Lower lobe of right lung (tissue), 2 donors: ENCODE measurements around the gene ARMH4. TPM values are rescaled to one million over a fixed set of nuclear protein-coding genes. Genes with fewer than 3 reads are reported as not detected.
A peak's percentile ranks its signal among the peaks of the same experiment; 100 is the strongest.

ENCODE experiments used
- ATAC-seq, 2 donors: fragments of 200-7000 bp; cut with Tn5 transposase; one replicate each; pipeline ENCODE4 v1.9.1; 2020 to 2022; ENCODE audit warnings: mild to moderate bottlenecking in 2 of 2, moderate library complexity in 2 of 2
- DNase-seq: peaks from one replicate; pipeline ENCODE4 v3.0.0-alpha.2; 2020
- H3K27ac ChIP-seq: fragments of 200-600 bp; one replicate; pipeline ENCODE4 v1.8.0; 2022
- H3K27me3 ChIP-seq: fragments of 200-600 bp; one replicate; pipeline ENCODE4 v1.8.0; 2022; ENCODE audit warnings: low read depth
- H3K36me3 ChIP-seq: fragments of 200-600 bp; one replicate; pipeline ENCODE4 v1.8.0; 2022; ENCODE audit warnings: mild to moderate bottlenecking
- H3K4me1 ChIP-seq: fragments of 200-600 bp; one replicate; pipeline ENCODE4 v1.8.0; 2022
- H3K4me3 ChIP-seq: fragments of 200-600 bp; one replicate; pipeline ENCODE4 v1.8.0; 2022; ENCODE audit warnings: mild to moderate bottlenecking
- H3K9me3 ChIP-seq: fragments of 200-600 bp; one replicate; pipeline ENCODE4 v1.8.0; 2022
- CTCF ChIP-seq: fragments of 200-600 bp; IDR thresholded peaks from one replicate; pipeline ENCODE4 v1.8.0; 2022; ENCODE audit warnings: antibody characterized with exemption, mild to moderate bottlenecking
- intact Hi-C: fragments of 100-400 bp; cut with DNase I; formaldehyde crosslinking; loops from one replicate; pipeline ENCODE4 v1.11.0; 2022
- total RNA-seq: library from RNA; stranded (reverse); fragmentation: NEBNext Ultra II Directional; extraction: Animal tissue kit (Norgen Biotek cat#: 25700); gene quantifications from one replicate; pipeline ENCODE4 v1.2.1, GENCODE V29; 2021
- donor health status: DM: no; HTN: yes; CAD: no; lungs with severe emphysema.

ARMH4 gene
- total RNA-seq, 1 donor from 2014 or later = 2.1 TPM

GRCh38 chr14:58160561-58160960 is 8.5 kb upstream of the ARMH4 start:
- no peak for ATAC-seq
- H3K4me3 ChIP-seq = no peak overlapping the region
- no peaks in the 10 kb centered on the region for H3K9me3 ChIP-seq
- intact Hi-C loops = no loop called here
- H3K4me1 ChIP-seq = no peaks in the 10 kb centered on the region
- no peak overlapping the region for H3K27ac ChIP-seq
- H3K36me3 ChIP-seq = no peaks in the 10 kb centered on the region
- no peak for DNase-seq
- H3K27me3 ChIP-seq = peaks cover 2% of the 10 kb centered on the region
- TF ChIP-seq CTCF = no peak

GRCh38 chr14:58151133-58152013 is 640 bp downstream of the ARMH4 start:
- Histone ChIP-seq H3K9me3 (no peaks in the 10 kb centered on the region), H3K36me3 (no peaks in the 10 kb centered on the region), H3K4me1 (peaks cover 7% of the 10 kb centered on the region), H3K4me3 (peak overlapping the region; percentile 84), H3K27ac (peak overlapping the region; percentile 64), H3K27me3 (peaks cover 20% of the 10 kb centered on the region)
- ATAC-seq (peak; percentile 76 to 79), DNase-seq (no peak)
- no peak for TF ChIP-seq CTCF
- intact Hi-C loops = no loop called here

DNA sequence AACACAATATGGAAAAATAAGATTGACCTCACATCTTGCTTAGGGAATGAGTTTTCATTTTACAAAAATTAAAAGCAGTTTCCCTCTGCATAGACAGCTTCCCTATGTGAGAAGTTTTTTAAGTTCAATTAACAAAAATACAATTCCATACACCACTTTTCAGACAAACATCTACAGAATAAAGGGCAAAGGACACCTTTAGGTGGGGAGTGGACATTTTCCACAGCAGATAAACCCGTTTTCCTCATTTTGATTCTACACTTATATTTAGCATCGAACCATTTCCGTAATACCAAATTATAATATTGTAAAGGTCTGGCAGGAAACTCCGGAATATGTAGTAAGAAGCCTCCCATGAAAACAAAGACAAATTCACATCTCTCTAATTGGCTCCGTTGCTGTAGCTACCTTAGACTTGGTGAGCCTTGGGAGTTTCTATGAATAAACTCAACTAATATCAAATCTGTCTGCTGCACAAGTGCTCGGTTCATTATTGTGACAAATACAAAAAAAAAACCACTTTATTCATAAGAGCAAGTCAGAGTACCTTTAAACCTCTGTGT is 1.7 kb downstream of the ARMH4 start:
- no peak overlapping the region for H3K4me3 ChIP-seq
- no peak for TF ChIP-seq CTCF
- intact Hi-C loops = no loop called here
- H3K4me1 ChIP-seq = peaks cover 7% of the 10 kb centered on the region
- ATAC-seq = no peak
- no peaks in the 10 kb centered on the region for H3K36me3 ChIP-seq
- H3K9me3 ChIP-seq = no peaks in the 10 kb centered on the region
- H3K27ac ChIP-seq = no peak overlapping the region
- no peak for DNase-seq
- peaks cover 20% of the 10 kb centered on the region for H3K27me3 ChIP-seq

DNA sequence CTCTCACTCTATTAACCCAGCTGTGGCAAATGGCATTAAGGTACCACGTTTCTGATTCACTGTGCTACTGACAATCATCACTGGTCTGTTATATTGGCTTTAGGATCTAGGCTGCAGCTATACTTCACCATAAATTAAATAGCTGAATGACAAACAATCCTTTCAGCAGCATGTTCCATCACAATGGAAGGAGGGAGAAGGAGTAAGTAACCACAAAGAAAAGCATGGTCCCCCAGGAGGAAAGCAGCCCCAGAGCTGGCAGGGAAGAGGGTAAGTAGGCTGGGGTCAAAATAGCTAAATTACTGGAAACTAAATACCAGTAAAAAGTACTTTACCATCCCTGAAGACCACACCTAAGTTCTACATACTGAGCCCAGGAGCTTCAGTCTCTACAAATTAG is 2.8 kb downstream of the ARMH4 start:
- Histone ChIP-seq H3K36me3 (no peaks in the 10 kb centered on the region), H3K27me3 (peaks cover 20% of the 10 kb centered on the region), H3K4me3 (no peak overlapping the region), H3K9me3 (no peaks in the 10 kb centered on the region), H3K4me1 (peaks cover 7% of the 10 kb centered on the region), H3K27ac (no peak overlapping the region)
- ATAC-seq (no peak), DNase-seq (no peak)
- intact Hi-C loops = no loop called here
- TF ChIP-seq CTCF = no peak

DNA sequence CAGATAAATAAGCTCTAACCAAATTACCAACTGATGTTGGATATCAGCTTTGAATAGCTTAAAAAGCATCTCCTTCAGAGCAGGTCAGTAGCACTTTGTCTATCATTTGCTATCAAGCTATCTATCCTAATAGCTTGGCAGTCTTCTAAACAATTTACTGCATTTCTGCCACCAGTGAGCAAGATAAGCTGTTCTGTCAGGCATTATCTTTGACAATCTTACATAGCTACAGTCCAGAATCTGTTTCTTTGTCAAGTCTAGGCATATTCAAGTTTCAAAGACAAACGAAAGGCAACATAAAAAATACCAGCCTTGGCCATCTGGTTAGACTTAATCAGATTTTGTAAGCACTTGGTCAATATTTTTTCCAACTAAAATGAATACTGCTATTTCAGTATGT is 5.6 kb downstream of the ARMH4 start:
- intact Hi-C loops = no loop called here
- H3K36me3 ChIP-seq = no peaks in the 10 kb centered on the region
- H3K4me3 ChIP-seq = no peak overlapping the region
- no peak overlapping the region for H3K27ac ChIP-seq
- ATAC-seq (no peak), DNase-seq (no peak)
- no peaks in the 10 kb centered on the region for H3K9me3 ChIP-seq
- H3K27me3 ChIP-seq = peaks cover 4% of the 10 kb centered on the region
- no peak for TF ChIP-seq CTCF
- H3K4me1 ChIP-seq = no peaks in the 10 kb centered on the region
